AG04450 (cell line): ENCODE measurements around the gene HSPBP1. TPM values are rescaled to one million over a fixed set of nuclear protein-coding genes. Genes with fewer than 3 reads are reported as not detected.

Source experiments
- CTCF ChIA-PET: fragments of 300-600, 350-600 bp; formaldehyde crosslinking; extraction: SDS; loops from one replicate; lab custom pipeline; 2022; ENCODE audit warnings: antibody characterized with exemption, inconsistent platforms; lab: Charles Lee
- POLR2A ChIA-PET: fragments of 350-600 bp; formaldehyde crosslinking; extraction: SDS; loops from one replicate; lab custom pipeline; 2021; ENCODE audit warnings: antibody characterized with exemption, inconsistent platforms; lab: Yijun Ruan, JAX
- DNase-seq: peaks from one replicate; pipeline ENCODE4 v3.0.0-alpha.2; 2011; ENCODE audit warnings: low read depth, low spot score
- H3K27ac ChIP-seq: one replicate; pipeline ENCODE4 v1.5.1; 2012; ENCODE audit warnings: low read depth, low read length, control low read depth
- H3K27me3 ChIP-seq: one replicate; pipeline ENCODE4 v1.6.0; 2012; ENCODE audit warnings: low read length; ENCODE audit not compliant: control insufficient read depth, insufficient read depth
- H3K4me3 ChIP-seq: 2 replicates; pipeline ENCODE4 v1.5.1; 2011; ENCODE audit warnings: mild to moderate bottlenecking, low read depth, low read length, control low read depth
- H3K9me3 ChIP-seq: 2 replicates; pipeline ENCODE4 v1.5.1; 2012; ENCODE audit warnings: low read length; ENCODE audit not compliant: control insufficient read depth, insufficient read depth
- CTCF ChIP-seq: IDR thresholded peaks from 2 replicates; pipeline ENCODE4 v1.5.1; 2011; ENCODE audit warnings: low read depth, low read length, control low read depth, inconsistent platforms
- polyA plus RNA-seq: library from polyadenylated mRNA; depleted of rRNA; stranded (reverse); fragments of >200 nt; gene quantifications from 2 replicates; pipeline ENCODE4 v1.2.3, GENCODE V29; 2011

Gene HSPBP1
- polyA plus RNA-seq, 1 experiment = 18.5 TPM

GRCh38 chr19:55278391-55279135 lies 1.3 kb downstream of the HSPBP1 start:
- ChIA-PET CTCF (interaction anchor here (0.7 to 1.5 kb wide), 3 partner anchors 14 to 81 kb away, joined by 3 to 9 read pairs (median 7); no protein-coding TSS in a partner anchor), POLR2A (interaction anchor here (1.1 kb wide), 1 partner anchor 19 kb away, joined by 5 read pairs; the partner anchor contains the start of gene PPP6R1)
- Histone ChIP-seq H3K27me3 (no peaks in the 10 kb centered on the region), H3K27ac (no peak overlapping the region), H3K9me3 (no peaks in the 10 kb centered on the region), H3K4me3 (no peak overlapping the region; the same call in 1 of the 2 replicates)
- TF ChIP-seq CTCF = no peak
- no peak for DNase-seq

- no peak for TF ChIP-seq CTCF
- ChIA-PET CTCF (interaction anchor here (1.3 kb wide), 1 partner anchor 15 kb away, joined by 7 read pairs; no protein-coding TSS in a partner anchor), POLR2A (no interaction called here)
- Histone ChIP-seq H3K9me3 (no peaks in the 10 kb centered on the region), H3K27me3 (no peaks in the 10 kb centered on the region), H3K27ac (no peak overlapping the region), H3K4me3 (no peak overlapping the region)
- DNase-seq = no peak
Measured at GRCh38 chr19:55277494-55277893, 2.4 kb downstream of the HSPBP1 start.

- ChIA-PET CTCF (interaction anchor here (1.1 kb wide), 1 partner anchor 26 kb away, joined by 4 read pairs; no protein-coding TSS in a partner anchor), POLR2A (no interaction called here)
- Histone ChIP-seq H3K27ac (no peak overlapping the region), H3K4me3 (no peak overlapping the region), H3K9me3 (no peaks in the 10 kb centered on the region), H3K27me3 (no peaks in the 10 kb centered on the region)
- DNase-seq = no peak
- no peak for TF ChIP-seq CTCF
Measured at GRCh38 chr19:55276720-55277430, 3.0 kb downstream of the HSPBP1 start.

- H3K27me3 ChIP-seq = no peaks in the 10 kb centered on the region
- no peaks in the 10 kb centered on the region for H3K9me3 ChIP-seq
- CTCF ChIA-PET = interaction anchor here (0.6 to 1.1 kb wide), 5 partner anchors 26 to 192 kb away, joined by 3 to 6 read pairs (median 4); no protein-coding TSS in a partner anchor
- DNase-seq = no peak
- POLR2A ChIA-PET = interaction anchor here (0.6 kb wide), 1 partner anchor 153 kb away, joined by 10 read pairs; no protein-coding TSS in a partner anchor
- H3K4me3 ChIP-seq = no peak overlapping the region
- no peak overlapping the region for H3K27ac ChIP-seq
- TF ChIP-seq CTCF = no peak
Measured at GRCh38 chr19:55275851-55276719, 3.8 kb downstream of the HSPBP1 start.
